Measurements from ENCODE around the gene RNF183.

RNF183 gene

DNA sequence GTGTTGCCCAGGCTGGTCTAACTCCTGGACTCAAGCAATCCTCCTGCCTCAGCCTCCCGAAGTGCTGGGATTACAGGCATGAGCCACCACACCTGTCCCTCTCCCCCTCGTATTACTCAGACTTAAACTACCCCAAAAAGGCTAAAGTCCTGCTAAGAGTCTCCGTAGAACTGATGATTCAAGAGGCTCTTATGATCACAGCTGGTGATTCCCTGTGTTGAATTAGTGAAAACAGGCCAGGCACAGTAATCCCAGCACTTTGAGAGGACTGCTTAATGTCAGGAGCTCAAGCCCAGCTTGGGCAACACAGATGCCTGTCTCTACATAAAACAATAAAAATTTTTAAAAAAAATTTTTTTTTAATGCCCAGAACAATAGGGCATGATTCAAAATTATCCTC, 37.0 kb downstream of the RNF183 start:
- CTCF ChIA-PET: interaction anchor here (0.8 kb wide), 1 partner anchor 9 kb away, joined by 3 read pairs; the partner anchor contains the start of gene CDC26
- Histone ChIP-seq H3K36me3 (ENCODE audit: control insufficient read depth in 2 of 2, insufficient read depth in 1 of 2, low read length in 2 of 2) (peaks cover 10 to 63% of the 10 kb centered on the region in 2 experiments), H3K9me3 (ENCODE audit: control insufficient read depth, insufficient read depth, low read depth, low read length) (no peaks in the 10 kb centered on the region), H3K27ac (ENCODE audit: extremely low read depth, low read depth, low read length) (no peak overlapping the region), H3K4me1 (ENCODE audit: control insufficient read depth, insufficient read depth, low read length) (no peaks in the 10 kb centered on the region), H3K4me3 (ENCODE audit: low read depth, low read length) (no peak overlapping the region)
- POLR2A ChIA-PET: interaction anchor here (1.6 kb wide), 1 partner anchor 9 kb away, joined by 6 read pairs; the partner anchor contains the start of genes CDC26 and PRPF4
- TF ChIP-seq, protein P1, sequence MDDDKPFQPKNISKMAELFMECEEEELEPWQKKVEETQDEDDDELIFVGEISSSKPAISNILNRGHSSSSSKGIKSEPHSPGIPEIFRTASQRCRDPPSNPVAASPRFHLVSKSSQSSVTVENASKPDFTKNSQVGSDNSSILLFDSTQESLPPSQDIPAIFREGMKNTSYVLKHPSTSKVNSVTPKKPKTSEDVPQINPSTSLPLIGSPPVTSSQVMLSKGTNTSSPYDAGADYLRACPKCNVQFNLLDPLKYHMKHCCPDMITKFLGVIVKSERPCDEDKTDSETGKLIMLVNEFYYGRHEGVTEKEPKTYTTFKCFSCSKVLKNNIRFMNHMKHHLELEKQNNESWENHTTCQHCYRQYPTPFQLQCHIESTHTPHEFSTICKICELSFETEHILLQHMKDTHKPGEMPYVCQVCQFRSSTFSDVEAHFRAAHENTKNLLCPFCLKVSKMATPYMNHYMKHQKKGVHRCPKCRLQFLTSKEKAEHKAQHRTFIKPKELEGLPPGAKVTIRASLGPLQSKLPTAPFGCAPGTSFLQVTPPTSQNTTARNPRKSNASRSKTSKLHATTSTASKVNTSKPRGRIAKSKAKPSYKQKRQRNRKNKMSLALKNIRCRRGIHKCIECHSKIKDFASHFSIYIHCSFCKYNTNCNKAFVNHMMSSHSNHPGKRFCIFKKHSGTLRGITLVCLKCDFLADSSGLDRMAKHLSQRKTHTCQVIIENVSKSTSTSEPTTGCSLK (tag by site-specific recombination; IDR thresholded peaks at IDR 0.05): no peak
- TF ChIP-seq, protein P2, sequence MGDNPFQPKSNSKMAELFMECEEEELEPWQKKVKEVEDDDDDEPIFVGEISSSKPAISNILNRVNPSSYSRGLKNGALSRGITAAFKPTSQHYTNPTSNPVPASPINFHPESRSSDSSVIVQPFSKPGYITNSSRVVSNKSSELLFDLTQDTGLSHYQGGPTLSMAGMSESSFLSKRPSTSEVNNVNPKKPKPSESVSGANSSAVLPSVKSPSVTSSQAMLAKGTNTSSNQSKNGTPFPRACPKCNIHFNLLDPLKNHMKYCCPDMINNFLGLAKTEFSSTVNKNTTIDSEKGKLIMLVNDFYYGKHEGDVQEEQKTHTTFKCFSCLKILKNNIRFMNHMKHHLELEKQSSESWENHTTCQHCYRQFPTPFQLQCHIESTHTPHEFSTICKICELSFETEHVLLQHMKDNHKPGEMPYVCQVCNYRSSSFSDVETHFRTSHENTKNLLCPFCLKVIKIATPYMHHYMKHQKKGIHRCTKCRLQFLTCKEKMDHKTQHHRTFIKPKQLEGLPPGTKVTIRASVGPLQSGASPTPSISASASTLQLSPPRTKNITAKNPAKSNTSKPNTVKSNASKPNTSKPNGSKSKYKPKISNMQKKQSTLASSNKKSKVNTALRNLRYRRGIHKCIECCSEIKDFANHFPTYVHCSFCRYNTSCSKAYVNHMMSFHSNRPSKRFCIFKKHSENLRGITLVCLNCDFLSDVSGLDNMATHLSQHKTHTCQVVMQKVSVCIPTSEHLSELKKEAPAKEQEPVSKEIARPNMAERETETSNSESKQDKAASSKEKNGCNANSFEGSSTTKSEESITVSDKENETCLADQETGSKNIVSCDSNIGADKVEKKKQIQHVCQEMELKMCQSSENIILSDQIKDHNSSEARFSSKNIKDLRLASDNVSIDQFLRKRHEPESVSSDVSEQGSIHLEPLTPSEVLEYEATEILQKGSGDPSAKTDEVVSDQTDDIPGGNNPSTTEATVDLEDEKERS (tag by site-specific recombination; IDR thresholded peaks at IDR 0.05): no peak
- TF ChIP-seq ZNF311 (tag by site-specific recombination; IDR thresholded peaks at IDR 0.05; ENCODE audit: borderline replicate concordance) (no peak), ZNF354C (tag by site-specific recombination; IDR thresholded peaks at IDR 0.05; ENCODE audit: borderline replicate concordance, low read depth) (no peak), ZNF549 (tag by site-specific recombination; IDR thresholded peaks at IDR 0.05) (no peak), ZNF830 (tag by site-specific recombination; IDR thresholded peaks at IDR 0.05; ENCODE audit: low read depth) (no peak), ZNF146 (tag by site-specific recombination; IDR thresholded peaks at IDR 0.05) (no peak)
- TF ChIP-seq, protein P3, sequence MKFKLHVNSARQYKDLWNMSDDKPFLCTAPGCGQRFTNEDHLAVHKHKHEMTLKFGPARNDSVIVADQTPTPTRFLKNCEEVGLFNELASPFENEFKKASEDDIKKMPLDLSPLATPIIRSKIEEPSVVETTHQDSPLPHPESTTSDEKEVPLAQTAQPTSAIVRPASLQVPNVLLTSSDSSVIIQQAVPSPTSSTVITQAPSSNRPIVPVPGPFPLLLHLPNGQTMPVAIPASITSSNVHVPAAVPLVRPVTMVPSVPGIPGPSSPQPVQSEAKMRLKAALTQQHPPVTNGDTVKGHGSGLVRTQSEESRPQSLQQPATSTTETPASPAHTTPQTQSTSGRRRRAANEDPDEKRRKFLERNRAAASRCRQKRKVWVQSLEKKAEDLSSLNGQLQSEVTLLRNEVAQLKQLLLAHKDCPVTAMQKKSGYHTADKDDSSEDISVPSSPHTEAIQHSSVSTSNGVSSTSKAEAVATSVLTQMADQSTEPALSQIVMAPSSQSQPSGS (tag by site-specific recombination; IDR thresholded peaks at IDR 0.05; ENCODE audit: low read depth): no peak
- TF ChIP-seq, protein P4, sequence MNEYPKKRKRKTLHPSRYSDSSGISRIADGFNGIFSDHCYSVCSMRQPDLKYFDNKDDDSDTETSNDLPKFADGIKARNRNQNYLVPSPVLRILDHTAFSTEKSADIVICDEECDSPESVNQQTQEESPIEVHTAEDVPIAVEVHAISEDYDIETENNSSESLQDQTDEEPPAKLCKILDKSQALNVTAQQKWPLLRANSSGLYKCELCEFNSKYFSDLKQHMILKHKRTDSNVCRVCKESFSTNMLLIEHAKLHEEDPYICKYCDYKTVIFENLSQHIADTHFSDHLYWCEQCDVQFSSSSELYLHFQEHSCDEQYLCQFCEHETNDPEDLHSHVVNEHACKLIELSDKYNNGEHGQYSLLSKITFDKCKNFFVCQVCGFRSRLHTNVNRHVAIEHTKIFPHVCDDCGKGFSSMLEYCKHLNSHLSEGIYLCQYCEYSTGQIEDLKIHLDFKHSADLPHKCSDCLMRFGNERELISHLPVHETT (tag by site-specific recombination; IDR thresholded peaks at IDR 0.05): no peak

DNA sequence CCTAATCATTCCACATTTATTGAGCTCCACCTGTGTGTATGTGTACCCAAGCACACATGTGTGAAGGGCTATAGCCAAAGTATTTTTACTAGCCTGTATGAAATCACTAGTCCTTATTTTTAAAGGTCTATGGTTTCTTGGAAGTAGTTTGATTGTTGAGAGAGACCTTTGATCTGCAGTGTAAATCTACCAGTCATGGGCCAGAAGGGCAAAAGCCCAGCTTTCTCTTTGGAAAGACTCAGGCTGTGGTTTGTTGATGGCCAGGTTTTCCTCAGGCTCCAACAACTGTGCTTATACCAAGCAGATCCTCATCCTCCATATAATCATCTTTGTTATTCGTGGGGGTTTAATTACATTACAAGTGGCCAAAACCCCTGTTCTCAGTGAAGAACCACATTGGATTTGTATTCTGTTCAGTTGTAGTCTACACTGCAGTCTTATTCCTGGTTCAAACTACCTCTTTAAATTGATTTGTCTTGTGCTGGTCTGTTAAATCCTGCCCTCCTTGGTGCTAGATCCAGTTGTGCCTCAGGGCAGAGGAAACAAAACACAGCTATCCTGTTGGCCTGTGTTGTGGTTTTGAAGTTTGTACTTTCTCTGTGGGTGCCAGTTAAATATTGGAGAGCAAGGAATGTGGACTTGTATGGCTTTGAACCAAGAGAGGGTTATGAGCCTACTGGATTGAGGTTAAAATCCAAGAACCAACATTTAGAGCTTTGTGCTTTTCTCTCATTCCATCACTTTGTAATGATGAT, 41.1 kb downstream of the RNF183 start:
- H3K36me3 ChIP-seq (ENCODE audit: control insufficient read depth in 2 of 2, insufficient read depth in 1 of 2, low read length in 2 of 2): peaks cover 7 to 55% of the 10 kb centered on the region in 2 experiments
- CTCF ChIA-PET: interaction anchor here (1.8 kb wide), 2 partner anchors 12 to 329 kb away, joined by 3 to 6 read pairs; no protein-coding TSS in a partner anchor

DNA sequence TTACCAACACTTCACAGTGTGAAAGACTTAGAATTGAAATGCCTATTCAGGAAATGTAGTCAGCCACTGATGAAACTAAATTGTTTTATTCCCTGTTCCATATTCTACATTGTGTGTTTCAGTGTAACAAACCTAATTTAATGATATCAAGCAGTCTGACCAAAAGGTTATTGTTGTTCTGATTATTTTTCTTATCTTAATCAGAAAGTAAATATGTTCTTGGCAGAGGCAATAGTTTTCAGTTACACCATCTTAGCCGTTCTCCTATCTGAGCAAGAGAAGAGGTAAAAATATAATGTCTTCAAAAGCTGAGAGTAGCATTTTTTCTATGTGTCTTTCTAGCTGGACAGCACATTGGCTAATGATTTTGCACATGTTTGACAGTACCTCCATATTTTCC, 44.9 kb downstream of the RNF183 start:
- TF ChIP-seq ZNF302 (tag by site-specific recombination; IDR thresholded peaks at IDR 0.05; ENCODE audit: low read depth): no peak
- Histone ChIP-seq H3K27ac (ENCODE audit: extremely low read depth, low read depth, low read length) (no peak overlapping the region), H3K36me3 (ENCODE audit: control insufficient read depth in 2 of 2, insufficient read depth in 1 of 2, low read length in 2 of 2) (peaks cover 7 to 49% of the 10 kb centered on the region in 2 experiments), H3K4me1 (ENCODE audit: control insufficient read depth, insufficient read depth, low read length) (no peaks in the 10 kb centered on the region), H3K9me3 (ENCODE audit: control insufficient read depth, insufficient read depth, low read depth, low read length) (no peaks in the 10 kb centered on the region), H3K4me3 (ENCODE audit: low read depth, low read length) (no peak overlapping the region)
- CTCF ChIA-PET: interaction anchor here (1.2 kb wide), 1 partner anchor 63 kb away, joined by 3 read pairs; no protein-coding TSS in a partner anchor
- POLR2A ChIA-PET: no interaction called here

More for the DNA sequence above, 41.1 kb downstream of the RNF183 start:
- Histone ChIP-seq H3K4me1 (ENCODE audit: control insufficient read depth, insufficient read depth, low read length) (no peaks in the 10 kb centered on the region), H3K27ac (ENCODE audit: extremely low read depth, low read depth, low read length) (no peak overlapping the region), H3K9me3 (ENCODE audit: control insufficient read depth, insufficient read depth, low read depth, low read length) (no peaks in the 10 kb centered on the region), H3K4me3 (ENCODE audit: low read depth, low read length) (no peak overlapping the region)
- TF ChIP-seq SETDB1 (IDR thresholded peaks at IDR 0.05; ENCODE audit: insufficient read length, low read length): no peak
- POLR2A ChIA-PET: no interaction called here

All from HEK293 (cell line).